Panc1 (cell line): Measurements from ENCODE around the gene LRRC8E. TPM values are rescaled to one million over a fixed set of nuclear protein-coding genes. Genes with fewer than 3 reads are reported as not detected.

Experiments
- ATAC-seq: fragments of 200-7000 bp; cut with Tn5 transposase; 2 replicates; pipeline ENCODE4 v1.9.1; 2020; ENCODE audit warnings: mild to moderate bottlenecking, moderate library complexity
- BruUV-seq: library from RNA; stranded (reverse); fragments of 400-500 nt; replicated peaks from 2 replicates; lab custom pipeline; 2021; lab: Mats Ljungman, UMichigan
- CTCF ChIA-PET: fragments of 300-600 bp; sonication (Branson Sonifier 250); formaldehyde crosslinking; loops from one replicate; lab custom pipeline; 2022; ENCODE audit warnings: antibody characterized with exemption; lab: Charles Lee
- POLR2A ChIA-PET: fragments of 300-600 bp; sonication (Branson Sonifier 250); formaldehyde crosslinking; loops from one replicate; lab custom pipeline; 2022; ENCODE audit warnings: antibody characterized with exemption; lab: Charles Lee
- DNase-seq: peaks from one replicate; pipeline ENCODE4 v3.0.0-alpha.2; 2010; ENCODE audit warnings: low read depth, low spot score
- H3K27ac ChIP-seq: 2 replicates; pipeline ENCODE4 v1.5.1; 2011; ENCODE audit warnings: mild to moderate bottlenecking, low read length, inconsistent platforms
- H3K27me3 ChIP-seq: fragments of 200-500 bp; sonication (Bioruptor generic); 2 replicates; pipeline ENCODE4 v1.6.0; 2014; ENCODE audit warnings: low read length, inconsistent platforms; ENCODE audit not compliant: control insufficient read depth, insufficient read depth
- H3K36me3 ChIP-seq: fragments of 200-500 bp; sonication (Bioruptor generic); 2 replicates; pipeline ENCODE4 v1.5.1; 2014; ENCODE audit warnings: inconsistent platforms, mild to moderate bottlenecking, low read length, moderate library complexity; ENCODE audit not compliant: control insufficient read depth, insufficient read depth
- H3K4me1 ChIP-seq: 2 replicates; pipeline ENCODE4 v1.5.1; 2011; ENCODE audit warnings: inconsistent platforms, mild to moderate bottlenecking, low read length, moderate library complexity; ENCODE audit not compliant: control insufficient read depth, insufficient read depth
- H3K4me3 ChIP-seq, 2 experiments: 2 replicates each; pipeline ENCODE4 v1.5.1; 2011 to 2012; ENCODE audit warnings: low read depth in 2 of 2, low read length in 2 of 2, mild to moderate bottlenecking in 2 of 2, inconsistent platforms in 1 of 2, moderate library complexity in 1 of 2
- H3K9me3 ChIP-seq: fragments of 200-500 bp; sonication (Bioruptor generic); 2 replicates; pipeline ENCODE4 v1.5.1; 2014; ENCODE audit warnings: low read depth, mild to moderate bottlenecking, inconsistent platforms, low read length, moderate library complexity; ENCODE audit not compliant: control insufficient read depth, insufficient read depth
- POLR2AphosphoS5 ChIP-seq: IDR thresholded peaks from 2 replicates; pipeline ENCODE4 v1.6.1; 2012; ENCODE audit warnings: mild to moderate bottlenecking, low read depth, low read length, moderate library complexity
- SIN3A ChIP-seq: IDR thresholded peaks from 2 replicates; pipeline ENCODE4 v1.6.1; 2012; ENCODE audit warnings: low read depth, mild to moderate bottlenecking, low read length, moderate library complexity, borderline replicate concordance; ENCODE audit not compliant: insufficient read depth
- TCF7L2 ChIP-seq: IDR thresholded peaks from 2 replicates; pipeline ENCODE4 v1.6.1; 2011; ENCODE audit warnings: mild to moderate bottlenecking, low read depth, low read length, inconsistent platforms
- in situ Hi-C: cut with HindIII; loops from 2 replicates; pipeline ENCODE4 v1.10.0; 2016; ENCODE audit warnings: low sequenced_read_pairs, low pct_unique_long_range_greater_than_20kb
- intact Hi-C: fragments of 100-400 bp; cut with micrococcal nuclease; formaldehyde crosslinking; loops from one replicate; pipeline ENCODE4 v1.10.0; 2022; ENCODE audit not compliant: unreplicated experiment
- total RNA-seq: library from RNA; stranded (reverse); gene quantifications from one replicate; pipeline ENCODE4 v1.2.1, GENCODE V29; 2021; ENCODE audit not compliant: unreplicated experiment
- TF ChIP-seq, protein P1 (sequence below), 2 experiments: IDR thresholded peaks; 2 replicates each; pipeline ENCODE4 v1.6.1; 2011 to 2012; ENCODE audit warnings: low read depth in 2 of 2, control low read depth in 1 of 2, low read length in 1 of 2, mild to moderate bottlenecking in 1 of 2, moderate library complexity in 1 of 2; ENCODE audit not compliant: insufficient read depth in 1 of 2
- TF ChIP-seq, protein P2 (sequence below): fragments of 450-650 bp; IDR thresholded peaks from 2 replicates; pipeline ENCODE4 v1.5.1; 2017; ENCODE audit warnings: mild to moderate bottlenecking

LRRC8E gene
- total RNA-seq, 1 experiment from 2014 or later: 5.0 TPM

DNA sequence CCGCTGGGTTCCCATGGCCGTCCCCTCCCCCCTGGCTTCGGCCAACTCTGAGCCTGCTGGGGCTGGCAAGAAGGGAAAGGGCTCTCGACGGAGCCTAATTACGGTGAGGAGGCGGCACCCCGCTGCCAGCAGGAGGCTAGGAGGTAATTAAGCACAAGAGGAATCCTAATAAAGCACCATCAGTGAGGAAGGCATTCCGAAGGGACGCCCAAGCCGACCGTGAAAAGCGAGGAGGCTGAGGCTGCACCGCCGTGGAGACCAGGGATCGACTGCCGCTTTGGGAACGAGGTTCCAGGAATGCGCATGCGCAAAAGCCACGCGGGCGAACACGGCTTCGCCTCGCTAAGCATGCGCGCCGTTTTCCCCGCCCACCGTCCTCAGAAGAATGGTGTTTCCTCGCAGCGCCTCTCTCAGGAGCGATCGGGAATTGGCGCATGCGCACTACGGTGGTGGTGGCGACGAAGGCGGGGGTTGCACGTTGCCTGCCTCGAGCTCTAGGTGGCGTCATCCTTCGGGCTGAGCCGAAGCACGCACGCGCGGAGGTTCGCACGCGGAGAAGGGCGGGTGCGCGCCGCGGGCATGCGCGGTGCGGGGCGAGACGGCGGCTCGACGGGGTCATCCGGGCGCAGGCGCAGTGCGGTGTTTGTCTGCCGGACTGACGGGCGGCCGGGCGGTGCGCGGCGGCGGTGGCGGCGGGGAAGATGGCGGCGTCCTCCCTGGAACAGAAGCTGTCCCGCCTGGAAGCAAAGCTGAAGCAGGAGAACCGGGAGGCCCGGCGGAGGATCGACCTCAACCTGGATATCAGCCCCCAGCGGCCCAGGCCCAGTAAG is 15.1 kb downstream of the LRRC8E start, which contains the start of gene MAP2K7:
MAP2K7 (plus strand) TSS at position 634 of the 830 bp plus-strand sequence; CDS start at position 702, 68 bp downstream.
- peak within 1 kb of the TSS; percentile 80 to 82 for H3K4me3 ChIP-seq
- in situ Hi-C loops (no loop called here), intact Hi-C loops (no loop called here)
- no peaks in the 10 kb centered on the region for H3K9me3 ChIP-seq
- CTCF ChIA-PET: no interaction called here
- peak; percentile 83 for ATAC-seq
- POLR2A ChIA-PET: no interaction called here
- H3K27me3 ChIP-seq: no peaks in the 10 kb centered on the region
- no TSS peak for BruUV-seq
- peak; percentile 95 for DNase-seq
- H3K36me3 ChIP-seq: no peaks in the 10 kb centered on the region; the same call in 1 of the 2 replicates
- H3K27ac ChIP-seq: peak within 1 kb of the TSS; percentile 96
- H3K4me1 ChIP-seq: peaks cover 6% of the 10 kb centered on the region; the same call in 1 of the 2 replicates
- TF ChIP-seq, protein P1, sequence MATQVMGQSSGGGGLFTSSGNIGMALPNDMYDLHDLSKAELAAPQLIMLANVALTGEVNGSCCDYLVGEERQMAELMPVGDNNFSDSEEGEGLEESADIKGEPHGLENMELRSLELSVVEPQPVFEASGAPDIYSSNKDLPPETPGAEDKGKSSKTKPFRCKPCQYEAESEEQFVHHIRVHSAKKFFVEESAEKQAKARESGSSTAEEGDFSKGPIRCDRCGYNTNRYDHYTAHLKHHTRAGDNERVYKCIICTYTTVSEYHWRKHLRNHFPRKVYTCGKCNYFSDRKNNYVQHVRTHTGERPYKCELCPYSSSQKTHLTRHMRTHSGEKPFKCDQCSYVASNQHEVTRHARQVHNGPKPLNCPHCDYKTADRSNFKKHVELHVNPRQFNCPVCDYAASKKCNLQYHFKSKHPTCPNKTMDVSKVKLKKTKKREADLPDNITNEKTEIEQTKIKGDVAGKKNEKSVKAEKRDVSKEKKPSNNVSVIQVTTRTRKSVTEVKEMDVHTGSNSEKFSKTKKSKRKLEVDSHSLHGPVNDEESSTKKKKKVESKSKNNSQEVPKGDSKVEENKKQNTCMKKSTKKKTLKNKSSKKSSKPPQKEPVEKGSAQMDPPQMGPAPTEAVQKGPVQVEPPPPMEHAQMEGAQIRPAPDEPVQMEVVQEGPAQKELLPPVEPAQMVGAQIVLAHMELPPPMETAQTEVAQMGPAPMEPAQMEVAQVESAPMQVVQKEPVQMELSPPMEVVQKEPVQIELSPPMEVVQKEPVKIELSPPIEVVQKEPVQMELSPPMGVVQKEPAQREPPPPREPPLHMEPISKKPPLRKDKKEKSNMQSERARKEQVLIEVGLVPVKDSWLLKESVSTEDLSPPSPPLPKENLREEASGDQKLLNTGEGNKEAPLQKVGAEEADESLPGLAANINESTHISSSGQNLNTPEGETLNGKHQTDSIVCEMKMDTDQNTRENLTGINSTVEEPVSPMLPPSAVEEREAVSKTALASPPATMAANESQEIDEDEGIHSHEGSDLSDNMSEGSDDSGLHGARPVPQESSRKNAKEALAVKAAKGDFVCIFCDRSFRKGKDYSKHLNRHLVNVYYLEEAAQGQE (IDR thresholded peaks at IDR 0.05; ENCODE audit: insufficient read depth in 1 of 2, low read depth in 2 of 2, low read length in 1 of 2): peak in 1 of 2 experiments; percentile 76; a peak in 2 of 4 replicates
- TF ChIP-seq, protein P2, sequence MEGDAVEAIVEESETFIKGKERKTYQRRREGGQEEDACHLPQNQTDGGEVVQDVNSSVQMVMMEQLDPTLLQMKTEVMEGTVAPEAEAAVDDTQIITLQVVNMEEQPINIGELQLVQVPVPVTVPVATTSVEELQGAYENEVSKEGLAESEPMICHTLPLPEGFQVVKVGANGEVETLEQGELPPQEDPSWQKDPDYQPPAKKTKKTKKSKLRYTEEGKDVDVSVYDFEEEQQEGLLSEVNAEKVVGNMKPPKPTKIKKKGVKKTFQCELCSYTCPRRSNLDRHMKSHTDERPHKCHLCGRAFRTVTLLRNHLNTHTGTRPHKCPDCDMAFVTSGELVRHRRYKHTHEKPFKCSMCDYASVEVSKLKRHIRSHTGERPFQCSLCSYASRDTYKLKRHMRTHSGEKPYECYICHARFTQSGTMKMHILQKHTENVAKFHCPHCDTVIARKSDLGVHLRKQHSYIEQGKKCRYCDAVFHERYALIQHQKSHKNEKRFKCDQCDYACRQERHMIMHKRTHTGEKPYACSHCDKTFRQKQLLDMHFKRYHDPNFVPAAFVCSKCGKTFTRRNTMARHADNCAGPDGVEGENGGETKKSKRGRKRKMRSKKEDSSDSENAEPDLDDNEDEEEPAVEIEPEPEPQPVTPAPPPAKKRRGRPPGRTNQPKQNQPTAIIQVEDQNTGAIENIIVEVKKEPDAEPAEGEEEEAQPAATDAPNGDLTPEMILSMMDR: peak; percentile 90
- TF ChIP-seq POLR2AphosphoS5 (peak; percentile 95), SIN3A (peak; percentile 41; the same call in 1 of the 2 replicates), TCF7L2 (no peak)

DNA sequence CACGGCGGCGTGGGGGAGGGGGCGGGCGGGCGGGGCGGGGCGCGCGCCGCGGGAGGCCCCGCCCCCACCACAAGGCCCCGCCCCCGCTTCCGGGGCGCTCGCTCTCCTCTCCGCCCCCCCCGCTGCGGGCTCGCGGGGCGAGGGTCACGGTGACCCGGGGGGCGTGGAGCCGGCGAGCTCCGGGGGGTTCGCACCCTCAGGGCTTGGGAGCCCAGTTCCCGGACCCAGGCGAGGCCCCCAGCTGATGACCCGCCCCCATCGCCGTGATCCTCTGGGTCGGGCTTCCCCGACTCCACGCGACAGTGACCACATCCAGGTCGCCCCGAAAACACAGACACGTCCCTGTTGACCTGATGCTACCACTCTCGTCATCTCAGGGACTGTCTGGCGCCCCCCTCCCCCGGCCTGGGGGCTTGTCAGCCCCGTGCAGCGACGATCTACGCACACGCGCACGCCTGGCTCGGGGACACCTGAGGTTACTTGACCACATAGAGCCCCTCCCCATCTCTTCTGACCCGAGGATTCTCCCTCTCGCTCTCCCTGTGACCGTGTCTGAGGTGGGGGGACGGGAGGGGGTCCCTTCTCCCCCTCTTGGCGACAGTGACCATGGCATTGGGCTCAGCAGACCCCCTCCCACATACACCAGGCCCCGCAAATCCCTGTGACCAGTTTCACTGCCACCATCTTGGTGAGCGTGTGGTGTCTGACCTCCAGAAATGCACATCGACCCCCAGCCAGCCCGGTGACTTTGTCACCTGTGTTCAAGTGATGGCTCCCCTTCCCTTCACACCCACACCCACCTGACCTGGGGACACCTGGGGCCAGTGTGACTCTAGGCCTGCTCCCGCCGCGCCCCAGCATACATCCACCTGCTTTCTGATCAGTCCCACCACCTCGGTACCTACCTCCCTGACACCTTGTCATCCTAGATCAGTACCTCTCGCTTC is 16.0 kb downstream of the LRRC8E start:
- in situ Hi-C loops (no loop called here), intact Hi-C loops (no loop called here)
- Histone ChIP-seq H3K36me3 (no peaks in the 10 kb centered on the region; the same call in 1 of the 2 replicates), H3K27me3 (no peaks in the 10 kb centered on the region), H3K9me3 (no peaks in the 10 kb centered on the region), H3K4me1 (peaks cover 6% of the 10 kb centered on the region; the same call in 1 of the 2 replicates), H3K4me3 (peak overlapping the region; percentile 80 to 82), H3K27ac (peak overlapping the region; percentile 84)
- no peak for DNase-seq
- no peak for TF ChIP-seq POLR2AphosphoS5
- no peak; the same call in 1 of the 2 replicates for TF ChIP-seq SIN3A
- no peak for TF ChIP-seq TCF7L2
- TF ChIP-seq, protein P1 (IDR thresholded peaks at IDR 0.05; ENCODE audit: insufficient read depth in 1 of 2, low read depth in 2 of 2, low read length in 1 of 2): no peak
- TF ChIP-seq, protein P2: no peak
- ChIA-PET CTCF (no interaction called here), POLR2A (no interaction called here)
- no TSS peak for BruUV-seq
- ATAC-seq: peak; percentile 32
